Inferior parietal cortex (tissue), 1 donor: ENCODE measurements around the gene STPG4.

Experiments used
- DNase-seq: peaks from one replicate; pipeline ENCODE4 v3.0.0-alpha.2; 2016; ENCODE audit errors: extremely low spot score

The STPG4 gene

DNA sequence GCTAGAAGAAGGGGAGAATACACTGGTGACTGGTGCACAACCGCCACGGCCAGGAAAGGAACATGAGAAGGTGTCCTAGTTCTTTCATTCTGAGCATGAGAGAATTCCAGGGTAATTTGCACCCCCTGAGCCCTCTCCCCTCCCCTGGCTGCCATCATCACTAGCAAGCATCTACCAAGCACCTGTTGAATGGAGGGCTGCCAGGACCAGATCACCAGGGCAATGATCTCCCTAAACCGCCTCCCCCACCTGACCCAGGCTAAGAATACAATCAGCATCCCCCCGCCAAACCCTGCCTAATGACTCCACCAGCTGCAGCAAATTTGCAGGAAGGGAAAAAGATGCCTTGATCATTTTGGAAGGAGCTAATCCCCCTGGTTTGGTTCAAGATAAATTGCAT is 100.2 kb downstream of the STPG4 start:
- no peak for DNase-seq

DNA sequence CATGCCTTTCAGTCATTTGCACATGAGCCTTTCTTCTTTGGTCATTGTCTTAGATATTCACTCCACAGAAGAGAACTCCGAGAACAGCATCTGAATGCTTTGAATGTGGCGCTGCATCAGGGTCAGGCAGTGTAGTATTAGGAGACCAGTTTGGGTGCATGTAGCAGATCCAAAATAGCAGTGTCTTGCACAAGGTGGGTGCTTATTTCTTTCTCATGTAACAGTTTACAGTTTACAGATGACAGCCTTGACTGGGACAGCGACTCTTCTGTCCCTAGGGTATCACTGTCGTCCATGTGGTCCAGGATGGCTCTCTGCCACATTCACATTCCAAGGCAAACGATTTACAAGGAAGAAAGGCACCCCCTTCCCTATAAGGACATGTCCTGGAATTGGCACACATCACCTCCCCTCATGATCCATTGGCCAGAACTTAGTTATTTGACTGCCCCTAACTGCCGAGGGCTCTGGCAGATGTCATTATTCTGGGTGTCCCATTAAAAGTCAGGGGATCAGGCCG is 101.0 kb downstream of the STPG4 start:
- DNase-seq, result no peak

DNA sequence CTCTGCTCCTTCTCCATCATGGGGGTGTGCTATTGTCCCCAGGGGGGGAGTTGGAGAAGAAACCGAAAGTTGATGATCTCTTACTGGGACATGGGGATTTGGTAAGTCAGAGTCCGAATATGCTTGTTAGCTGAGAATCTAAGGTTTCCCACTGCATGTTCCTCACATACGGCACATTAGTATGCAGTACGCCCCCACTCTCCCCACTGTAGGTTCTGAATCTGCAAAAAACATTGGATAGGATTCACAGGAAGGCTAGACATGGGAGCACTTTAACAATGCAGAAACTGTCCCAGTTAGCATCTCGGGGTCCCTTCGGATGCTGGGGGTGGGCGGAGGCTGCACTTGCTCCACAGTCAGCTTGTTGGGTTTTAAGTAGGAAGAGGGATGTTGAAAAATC is 102.3 kb downstream of the STPG4 start:
- no peak for DNase-seq

DNA sequence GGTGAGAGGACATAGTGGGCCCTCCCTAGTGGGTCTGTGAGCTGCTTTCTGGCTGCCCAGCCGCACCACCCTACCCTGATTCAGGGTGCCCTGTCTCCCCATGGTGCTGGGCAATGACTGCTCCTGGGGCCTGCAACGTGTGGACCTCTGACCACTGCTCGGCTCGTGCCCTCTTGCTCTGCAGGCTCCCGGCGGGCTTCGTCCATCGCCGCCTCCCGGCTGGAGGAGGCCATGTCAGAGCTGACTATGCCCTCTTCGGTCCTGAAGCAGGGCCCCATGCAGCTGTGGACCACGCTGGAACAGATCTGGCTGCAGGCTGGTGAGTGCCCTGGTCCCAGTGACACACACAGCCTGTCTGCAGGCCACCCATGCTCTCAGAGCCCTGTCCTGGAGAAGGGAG is 103.5 kb downstream of the STPG4 start:
- no peak for DNase-seq

DNA sequence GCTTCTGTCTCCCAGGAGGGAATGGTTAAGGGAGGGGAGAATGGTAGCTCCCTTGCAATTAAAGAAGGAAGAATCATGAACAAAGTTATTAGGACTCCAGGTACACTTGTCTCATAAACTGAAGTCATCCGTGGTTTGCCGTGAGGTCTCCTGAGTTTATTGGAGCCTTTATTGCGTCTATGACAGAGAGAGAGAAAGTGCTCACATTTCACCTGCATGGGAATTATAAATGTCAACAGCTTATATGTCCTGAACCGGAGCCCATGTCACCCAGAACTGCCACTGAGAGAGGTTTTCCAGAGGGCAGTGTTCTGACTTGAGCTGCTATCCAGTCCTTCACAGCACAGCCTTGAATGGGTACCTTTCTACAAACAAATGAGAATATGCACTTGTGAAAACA is 104.3 kb downstream of the STPG4 start:
- no peak for DNase-seq

DNA sequence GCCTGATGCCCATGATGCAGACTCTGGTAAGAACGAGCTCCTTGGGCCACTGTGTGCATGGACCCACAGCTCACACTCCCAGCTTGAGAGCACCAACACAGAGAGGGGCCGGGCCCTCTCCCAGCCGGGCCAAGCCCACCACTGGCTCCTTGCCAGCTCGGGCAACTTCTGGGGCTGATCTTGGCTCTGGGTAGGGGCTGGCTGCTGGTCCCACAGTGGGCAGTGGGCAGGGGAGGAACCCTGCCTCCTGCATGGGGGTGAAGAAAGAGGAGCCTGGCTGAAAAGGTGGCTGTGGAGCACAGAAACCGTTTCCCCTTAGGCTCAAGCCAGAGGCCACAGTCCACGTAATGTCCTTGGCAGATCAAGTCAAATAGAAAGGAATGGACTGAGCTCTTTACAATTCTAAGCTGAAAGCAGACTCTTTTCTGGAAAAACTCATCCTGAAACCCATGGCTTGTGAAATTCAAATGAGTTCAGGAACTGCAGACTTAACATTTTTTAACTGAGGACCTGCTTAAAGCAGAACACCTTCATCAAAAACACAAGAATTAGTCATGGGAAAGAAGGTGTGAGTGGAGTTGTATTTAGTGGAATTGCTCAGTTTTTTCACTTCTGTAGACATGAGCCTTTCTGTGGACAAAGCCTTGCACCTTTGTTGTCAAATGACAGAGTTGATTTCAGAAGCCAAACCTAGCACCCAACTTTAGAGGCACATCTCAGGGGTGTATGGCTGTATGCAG is 104.9 kb downstream of the STPG4 start:
- DNase-seq, result no peak

DNA sequence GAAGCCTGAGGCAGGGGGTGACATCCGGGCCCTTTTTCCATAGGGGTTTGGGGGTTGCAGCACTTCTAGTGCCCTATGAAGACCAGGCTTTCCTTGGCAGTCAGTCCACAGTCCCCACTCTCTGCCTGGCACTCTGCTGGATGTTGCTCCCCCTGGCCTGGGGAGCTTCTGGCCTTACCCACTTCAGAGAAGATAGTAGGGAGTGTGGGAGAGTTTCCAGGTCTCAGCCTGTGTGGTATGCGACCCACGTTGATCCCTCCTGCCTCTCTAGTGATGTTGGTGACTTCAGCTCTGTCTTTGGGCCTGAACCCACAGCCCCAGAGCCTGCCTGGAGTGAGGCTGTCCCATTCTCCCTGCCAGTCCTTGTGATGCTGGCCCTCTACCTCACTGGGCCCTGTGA is 105.6 kb downstream of the STPG4 start:
- DNase-seq, result no peak

DNA sequence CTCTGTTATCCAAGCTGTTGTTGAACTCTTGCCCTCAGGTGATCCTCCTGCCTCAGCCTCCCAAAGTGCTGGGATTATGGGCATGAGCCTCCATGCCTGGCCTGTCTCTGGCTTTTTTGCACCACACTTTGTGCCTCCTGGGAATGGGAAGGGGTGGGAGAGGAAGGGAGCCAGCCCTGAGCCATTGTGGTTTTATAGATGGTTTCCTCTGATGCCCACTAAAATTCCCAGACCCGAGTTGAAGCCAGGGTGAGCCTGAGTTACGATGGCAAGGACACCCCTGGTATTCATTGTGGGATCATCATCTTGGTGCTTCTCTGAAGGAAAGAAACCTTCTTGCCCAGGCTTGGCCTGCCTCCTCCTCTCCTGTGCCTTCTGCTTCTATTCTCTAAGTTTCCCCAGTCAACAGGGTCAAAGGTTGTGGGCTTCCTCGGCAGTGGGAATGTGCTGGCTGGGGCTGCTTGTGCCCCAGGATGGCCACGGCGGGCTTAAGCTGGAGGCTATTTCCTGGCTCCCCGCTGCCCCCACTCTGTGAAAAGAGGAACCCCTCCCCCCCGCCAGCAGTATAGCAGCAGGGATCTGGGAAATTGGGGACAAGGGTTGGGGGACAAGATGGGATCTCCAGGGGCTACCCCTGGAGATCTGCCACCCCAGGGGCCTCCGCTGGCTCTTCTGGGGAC is 106.2 kb downstream of the STPG4 start:
- DNase-seq, result no peak

DNA sequence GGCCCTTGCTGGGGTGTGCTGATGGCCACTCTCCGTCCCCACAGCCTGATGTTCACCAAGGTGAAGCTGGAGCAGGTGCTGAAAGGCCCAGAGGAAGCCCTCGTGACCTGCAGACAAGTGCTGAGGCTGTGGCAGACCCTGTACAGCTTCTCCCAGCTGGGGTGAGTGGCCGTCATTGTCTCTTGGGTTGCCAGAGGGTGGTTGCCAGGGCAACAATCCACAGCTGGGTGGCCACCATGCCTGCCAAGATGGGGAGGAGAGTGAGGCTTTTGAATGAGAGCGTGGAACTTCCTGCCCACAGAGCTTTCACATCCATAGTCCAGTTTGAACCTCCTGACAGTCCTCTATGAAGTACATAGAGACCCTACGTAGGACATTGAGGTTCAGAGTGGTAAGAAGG is 108.8 kb downstream of the STPG4 start:
- peak; percentile 84 for DNase-seq

DNA sequence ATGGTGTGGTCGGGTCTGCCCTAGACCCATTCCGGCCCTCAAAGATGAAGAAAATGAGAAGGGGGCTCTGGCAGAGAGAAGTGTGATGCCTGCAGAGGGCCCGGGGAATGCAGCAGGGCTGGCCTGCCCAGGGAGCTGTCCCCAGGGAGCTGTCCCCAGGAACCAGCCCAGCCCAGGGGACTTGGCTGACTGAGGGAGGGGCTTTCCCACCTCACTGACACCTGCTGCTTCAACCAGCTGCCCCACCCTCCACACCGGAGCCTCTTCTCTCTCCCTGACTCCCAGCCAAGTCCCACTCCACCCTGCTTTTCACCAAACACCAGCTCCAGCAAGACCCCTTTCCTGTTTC is 111.2 kb downstream of the STPG4 start:
- no peak for DNase-seq

DNA sequence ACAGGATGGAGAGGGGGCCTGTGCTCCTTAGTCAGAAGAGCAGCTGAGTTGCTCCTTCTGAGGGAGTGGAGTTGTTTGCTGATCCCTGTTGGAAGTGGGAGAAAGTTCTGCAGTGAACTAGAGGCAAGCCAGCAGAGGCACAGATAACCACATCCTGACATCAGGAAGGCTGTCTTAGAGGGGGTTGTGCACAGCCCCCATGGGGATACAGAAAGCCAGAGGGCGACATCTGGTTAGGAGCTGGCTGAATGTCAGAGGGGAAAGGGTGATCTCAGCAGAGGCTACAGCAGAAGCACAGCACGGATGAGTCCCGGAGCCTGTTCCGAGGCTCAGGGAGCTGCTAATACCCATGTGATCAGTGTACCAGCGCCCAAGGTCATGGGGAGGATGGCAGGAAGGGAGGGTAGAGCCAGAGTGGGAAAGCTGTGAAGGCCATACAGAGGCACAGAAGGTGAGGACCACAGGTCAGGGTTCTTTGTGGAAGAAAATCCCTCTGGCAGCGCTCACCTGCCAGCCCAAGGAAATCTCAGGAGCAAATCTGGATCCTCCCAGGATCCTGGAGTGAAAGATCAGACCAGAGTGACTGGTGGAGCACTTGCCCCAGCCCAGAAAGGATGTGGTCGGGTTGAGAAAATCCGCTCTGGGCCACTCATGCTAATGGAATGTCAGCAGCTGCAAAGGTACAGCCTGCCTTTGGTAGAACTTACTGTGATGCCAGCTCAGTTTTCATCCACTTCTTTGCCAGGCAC is 111.8 kb downstream of the STPG4 start:
- DNase-seq, result no peak

DNA sequence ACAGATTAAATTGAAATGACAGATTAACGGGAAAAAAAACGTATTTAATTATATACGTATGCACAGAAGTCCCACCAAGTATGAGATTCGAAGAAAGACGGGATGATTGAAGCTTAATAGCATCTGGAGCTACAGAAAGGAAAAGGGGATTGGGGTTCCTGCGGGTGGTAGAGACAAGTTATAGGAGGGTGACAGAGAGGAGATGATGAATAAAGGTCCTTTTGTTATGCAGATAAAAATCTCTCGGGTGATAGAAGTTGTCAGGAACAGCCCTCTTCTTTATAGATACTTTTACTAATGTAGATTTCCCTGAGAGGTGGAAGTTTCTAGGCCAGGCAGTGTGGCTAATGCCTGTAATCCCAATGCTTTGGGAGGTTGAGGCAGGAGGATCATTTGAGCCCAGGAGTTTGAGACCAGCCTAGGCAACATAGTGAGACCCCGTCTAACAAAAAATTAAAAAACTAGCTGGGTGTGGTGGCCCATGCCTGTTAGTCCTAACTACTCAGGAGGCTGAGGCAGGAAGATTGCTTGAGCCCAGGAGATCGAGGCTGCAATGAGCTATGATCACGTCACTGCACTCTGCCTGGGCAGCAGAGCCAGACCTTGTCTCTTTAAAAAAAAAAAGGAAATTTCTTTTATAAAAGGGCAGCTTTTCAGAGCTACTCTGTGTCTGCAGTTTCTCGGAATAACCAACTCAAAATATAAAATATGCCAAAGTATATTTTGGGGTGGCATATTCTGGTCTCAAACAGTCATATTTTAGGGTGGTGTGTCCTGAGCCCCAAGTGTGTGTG is 113.0 kb downstream of the STPG4 start:
- no peak for DNase-seq

DNA sequence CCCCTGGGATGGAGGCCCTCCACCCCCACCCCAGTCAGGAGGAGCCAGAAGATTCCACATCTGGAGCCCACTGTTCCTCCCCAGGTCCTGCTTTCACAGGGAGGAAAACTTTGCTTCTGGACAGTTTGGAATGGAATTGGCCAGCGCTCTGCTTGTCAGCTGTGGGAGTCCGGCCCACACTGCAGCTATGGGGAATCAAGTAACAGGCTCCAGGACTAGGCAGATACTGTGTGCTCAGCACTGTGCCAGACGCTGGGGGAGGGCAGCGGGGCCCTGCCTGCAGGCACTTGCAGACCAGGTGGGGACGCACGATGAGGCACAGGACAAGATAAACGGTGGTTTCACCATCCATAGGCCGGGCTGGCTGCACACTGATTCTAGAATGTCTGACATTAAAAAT is 114.0 kb downstream of the STPG4 start:
- DNase-seq, result no peak

DNA sequence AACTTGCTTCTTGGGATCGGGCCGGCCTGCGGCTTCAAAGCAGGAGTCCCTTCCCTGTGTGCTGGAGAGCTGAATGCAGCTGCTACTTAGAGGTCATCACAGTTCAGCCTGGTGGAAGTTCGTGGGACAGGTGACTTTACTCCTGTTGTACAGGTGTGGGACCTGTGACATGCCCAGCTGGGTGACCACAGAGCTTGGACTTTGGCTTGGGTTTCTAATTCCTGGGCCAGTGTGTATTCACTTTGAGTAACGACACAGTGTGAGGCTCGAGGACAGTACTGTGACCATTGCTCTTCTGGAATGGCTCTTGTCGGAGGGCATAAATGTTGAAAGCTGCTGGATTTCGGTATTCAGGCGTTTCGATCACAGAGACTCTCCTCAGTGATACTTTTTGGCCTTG is 114.5 kb downstream of the STPG4 start:
- no peak for DNase-seq

DNA sequence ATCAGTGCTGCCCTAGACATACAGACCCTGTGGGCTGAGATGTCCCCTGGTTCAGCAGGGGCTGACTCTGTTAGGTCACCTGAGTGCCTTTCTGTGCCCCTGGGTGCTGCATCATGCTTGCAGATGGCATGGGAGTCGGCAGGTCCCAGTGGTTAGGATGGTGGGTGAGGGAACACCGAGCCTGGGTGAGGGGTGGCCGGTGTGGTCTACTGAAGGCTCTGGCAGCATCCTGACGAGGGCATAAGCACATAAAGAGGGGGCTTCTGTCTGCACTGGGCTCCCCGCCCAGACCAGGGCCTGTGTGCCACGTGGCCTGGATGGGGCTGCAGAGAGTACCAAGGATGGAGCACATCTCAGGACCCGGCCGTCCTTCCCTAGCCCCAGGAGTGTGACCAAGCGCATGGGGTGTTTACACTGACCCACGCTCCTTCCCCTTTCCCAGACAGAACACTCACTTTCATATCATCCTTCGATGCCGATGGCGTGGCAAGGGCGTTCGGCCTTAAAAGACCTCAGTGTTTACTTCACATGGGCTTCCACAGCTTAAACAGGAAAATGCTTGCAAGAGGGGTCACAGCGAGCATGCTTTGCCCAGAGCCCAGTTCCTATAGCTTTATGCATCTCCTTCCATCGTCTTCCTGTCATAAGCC is 115.1 kb downstream of the STPG4 start:
- DNase-seq, result no peak

DNA sequence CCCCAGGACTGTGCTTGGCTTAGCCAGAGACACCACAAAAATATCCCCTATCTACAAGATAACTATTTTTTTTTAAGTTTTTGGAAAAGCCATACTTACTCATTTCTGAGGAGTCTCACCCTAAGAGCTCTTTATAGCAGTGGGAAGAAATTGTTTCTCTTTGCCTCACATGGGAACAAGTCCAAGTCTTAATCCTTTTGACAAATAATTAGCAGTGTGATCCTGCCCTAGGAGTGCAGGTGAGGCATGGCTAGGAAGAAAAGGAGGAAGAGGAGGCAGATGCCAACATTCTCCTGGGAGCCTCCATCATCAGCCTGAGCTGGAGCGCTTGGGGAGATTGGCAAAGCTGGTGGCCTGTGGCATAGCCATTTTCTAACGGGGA is 115.6 kb downstream of the STPG4 start:
- no peak for DNase-seq

DNA sequence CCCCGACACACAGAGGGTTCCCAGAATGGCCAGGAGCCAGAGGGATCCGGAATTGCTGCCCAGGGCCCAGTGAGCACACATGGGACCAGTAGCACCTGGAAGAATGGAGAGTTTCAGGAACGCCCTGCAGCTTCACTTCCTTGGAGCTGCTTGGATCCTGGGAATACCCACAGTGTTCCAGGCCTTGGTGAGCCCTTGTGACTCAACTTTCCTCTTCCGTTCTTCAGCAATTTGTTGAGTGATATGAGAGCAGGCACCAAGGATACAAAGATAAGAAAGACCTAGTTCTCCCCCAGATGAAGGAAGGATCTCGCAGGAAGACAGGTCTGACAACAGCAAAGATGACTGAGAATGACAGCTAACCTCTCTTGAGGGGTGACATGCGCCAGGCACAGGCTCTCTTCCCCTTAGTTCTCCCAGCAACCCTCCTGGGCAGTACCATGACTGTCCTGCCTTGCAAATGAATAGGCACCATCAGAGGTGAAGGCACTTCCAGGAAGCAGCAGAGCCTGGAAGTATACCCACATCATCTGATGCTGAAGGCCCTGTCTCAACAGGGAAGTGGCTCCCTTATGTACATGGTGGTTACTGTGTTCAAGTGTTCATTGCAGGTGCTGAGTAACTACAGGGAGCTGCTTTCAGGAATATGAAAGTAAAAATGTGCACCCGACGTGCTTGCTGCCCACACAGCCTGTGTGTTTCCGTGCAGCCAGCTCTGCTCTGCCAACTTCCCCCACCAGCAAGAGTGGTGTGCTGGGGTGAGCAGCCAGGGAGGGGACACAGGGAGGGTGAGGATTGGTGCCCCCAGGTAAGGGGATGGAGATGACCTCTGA is 116.2 kb downstream of the STPG4 start:
- DNase-seq, result no peak

DNA sequence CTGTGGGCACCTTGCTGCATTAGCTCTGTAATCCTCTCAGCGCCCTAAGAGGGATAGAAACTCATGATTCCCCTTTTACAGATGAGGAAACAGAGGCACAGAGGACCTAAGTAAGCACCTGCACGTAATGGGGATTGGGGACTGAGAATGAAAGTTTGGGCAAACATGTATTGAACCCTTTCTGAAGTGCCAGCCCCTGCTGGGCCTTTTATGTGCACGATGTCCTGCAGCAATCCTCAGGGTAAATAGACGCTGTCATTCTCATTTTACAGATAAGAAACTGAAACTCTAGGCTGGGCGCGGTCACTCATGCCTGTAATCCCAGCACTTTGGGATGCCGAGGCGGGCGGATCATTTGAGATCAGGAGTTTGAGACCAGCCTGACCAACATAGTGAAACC is 117.4 kb downstream of the STPG4 start:
- no peak for DNase-seq
